ENCODE results near the gene PLOD3. TPM values are rescaled to one million over a fixed set of nuclear protein-coding genes. Genes with fewer than 3 reads are reported as not detected.

The PLOD3 gene
- total RNA-seq, 2 donors from 2014 or later: 31.5 to 55.9 TPM

- TF ChIP-seq CTCF (IDR thresholded peaks at IDR 0.05): no peak
- no peaks in the 10 kb centered on the region for H3K9me3 ChIP-seq
- ATAC-seq (ENCODE audit: insufficient number of reproducible peaks, low FRiP score, low read depth) (no peak), DNase-seq (ENCODE audit: low spot score) (no peak)
- peaks cover 22% of the 10 kb centered on the region for H3K36me3 ChIP-seq
- no peak overlapping the region for H3K27ac ChIP-seq
- H3K4me3 ChIP-seq: no peak overlapping the region
- no peaks in the 10 kb centered on the region for H3K27me3 ChIP-seq (replicated peaks; ENCODE audit: insufficient read depth)
- H3K4me1 ChIP-seq (ENCODE audit: control insufficient read depth in 1 of 2, low read depth in 2 of 2): peaks cover 5 to 12% of the 10 kb centered on the region in 2 donors
These were observed 61.1 kb downstream of the PLOD3 start for GRCh38 chr7:101156277-101156676.

Other genes with a start within 250 kb of the PLOD3 start
- gene MUC12, start 248.0 kb downstream of the PLOD3 start, total RNA-seq: not detected
- not detected for gene MUC17, start 197.5 kb downstream of the PLOD3 start, total RNA-seq
- gene TRIM56, start 132.1 kb downstream of the PLOD3 start, total RNA-seq: 10 to 100 TPM; 32.1 to 44.5 TPM
- 1,000 to 10,000 TPM in 1 of 2 donors, 100 to 1,000 TPM in 1; 542 to 1,009 TPM for gene SERPINE1, start 90.5 kb downstream of the PLOD3 start, total RNA-seq
- gene AP1S1, start 63.1 kb downstream of the PLOD3 start, total RNA-seq: 10 to 100 TPM; 11.9 to 33.0 TPM
- gene VGF, start 52.0 kb downstream of the PLOD3 start, total RNA-seq: not detected
- gene NAT16, start 37.3 kb downstream of the PLOD3 start, total RNA-seq: not detected
- not detected for gene MOGAT3, start 16.5 kb downstream of the PLOD3 start, total RNA-seq
- gene ZNHIT1, start 584 bp upstream of the PLOD3 start, total RNA-seq: 10 to 100 TPM; 43.7 to 53.2 TPM
- gene CLDN15, start 20.2 kb upstream of the PLOD3 start, total RNA-seq: 10 to 100 TPM in 1 of 2 donors, 1 to 10 TPM in 1; 7.4 to 15.4 TPM
- 100 to 1,000 TPM; 135 to 181 TPM for gene FIS1, start 27.5 kb upstream of the PLOD3 start, total RNA-seq
- gene IFT22, start 104.2 kb upstream of the PLOD3 start, total RNA-seq: 10 to 100 TPM; 14.0 to 24.4 TPM
- under 1 TPM in 1 of 2 donors, not detected in 1; 0.14 TPM for gene COL26A1, start 145.3 kb upstream of the PLOD3 start, total RNA-seq